H1 (cell line): ENCODE results near the gene SATB2. TPM values are rescaled to one million over a fixed set of nuclear protein-coding genes. Genes with fewer than 3 reads are reported as not detected.

Source experiments
- CTCF ChIA-PET: fragments of 300-600 bp; sonication (Branson Sonifier 250); formaldehyde crosslinking; loops from one replicate; lab custom pipeline; 2021; ENCODE audit not compliant: partially characterized antibody; lab: Charles Lee
- POLR2A ChIA-PET: fragments of 300-600 bp; sonication (Branson Sonifier 250); formaldehyde crosslinking; loops from one replicate; lab custom pipeline; 2021; ENCODE audit warnings: inconsistent platforms; ENCODE audit not compliant: partially characterized antibody; lab: Charles Lee
- DNase-seq, 2 experiments: peaks; one replicate each; pipeline versions ENCODE4 v3.0.0 to v3.0.0-alpha.2; 2010 to 2022; ENCODE audit warnings: low spot score in 2 of 2, low read depth in 1 of 2, mixed read lengths in 1 of 2
- FAIRE-seq: peaks from 2 replicates; lab custom pipeline; 2011; peaks lifted over from hg19 to GRCh38; lab: Jason Lieb, UNC
- H2AFZ ChIP-seq: 2 replicates; pipeline ENCODE4 v1.8.1; 2012; ENCODE audit warnings: low read length, inconsistent platforms
- H2AK5ac ChIP-seq: 2 replicates; pipeline ENCODE4 v1.6.1; 2013; ENCODE audit warnings: low read depth, low read length
- H2BK120ac ChIP-seq: replicated peaks from 2 replicates; pipeline ENCODE3; 2013; ENCODE audit warnings: low read depth, low read length, inconsistent platforms
- H2BK12ac ChIP-seq: 2 replicates; pipeline ENCODE4 v1.6.1; 2013; ENCODE audit warnings: low read depth, low read length
- H2BK15ac ChIP-seq: 2 replicates; pipeline ENCODE4 v1.6.1; 2013; ENCODE audit warnings: low read length
- H2BK20ac ChIP-seq: 2 replicates; pipeline ENCODE4 v1.6.1; 2013; ENCODE audit warnings: low read length
- H2BK5ac ChIP-seq: 2 replicates; pipeline ENCODE4 v1.6.1; 2013; ENCODE audit warnings: low read depth, low read length
- H3K14ac ChIP-seq: 2 replicates; pipeline ENCODE4 v1.6.1; 2013; ENCODE audit warnings: inconsistent platforms; ENCODE audit not compliant: insufficient read length
- H3K18ac ChIP-seq: 2 replicates; pipeline ENCODE4 v1.6.1; 2013; ENCODE audit warnings: low read length; ENCODE audit errors: extremely low read depth
- H3K23ac ChIP-seq: 2 replicates; pipeline ENCODE4 v1.6.1; 2013; ENCODE audit warnings: inconsistent platforms; ENCODE audit not compliant: insufficient read length
- H3K23me2 ChIP-seq: 2 replicates; pipeline ENCODE4 v1.6.1; 2013; ENCODE audit warnings: low read depth, low read length
- H3K27ac ChIP-seq: 2 replicates; pipeline ENCODE4 v1.6.1; 2011; ENCODE audit warnings: low read depth, low read length, inconsistent platforms
- H3K27me3 ChIP-seq, 4 experiments: replicated peaks in 1 of 4; 1 replicate in 1 of 4; 2 replicates in 3 of 4; pipeline versions ENCODE4 v1.6.1 to v1.8.1; 2011 to 2013; ENCODE audit warnings: low read length in 3 of 4, mild to moderate bottlenecking in 3 of 4, inconsistent platforms in 2 of 4, mixed read lengths in 2 of 4, moderate library complexity in 1 of 4; ENCODE audit not compliant: control insufficient read depth in 3 of 4, insufficient read depth in 3 of 4; ENCODE audit errors: extremely low read depth in 1 of 4
- H3K36me3 ChIP-seq, 4 experiments: 2 replicates each; pipeline versions ENCODE4 v1.6.1 to v1.8.1; 2011 to 2013; ENCODE audit warnings: mild to moderate bottlenecking in 4 of 4, low read length in 3 of 4, moderate library complexity in 2 of 4, control low read depth in 1 of 4, inconsistent platforms in 1 of 4; ENCODE audit not compliant: insufficient read depth in 4 of 4, control insufficient read depth in 2 of 4
- H3K4ac ChIP-seq: replicated peaks from 2 replicates; pipeline ENCODE3; 2013; ENCODE audit warnings: low read length, low read depth, mixed read lengths, inconsistent platforms; ENCODE audit not compliant: insufficient read length
- H3K4me1 ChIP-seq, 4 experiments: replicated peaks in 1 of 4; 1 replicate in 1 of 4; 2 replicates in 3 of 4; pipeline versions ENCODE4 v1.6.1 to v1.8.1; 2011 to 2013; ENCODE audit warnings: low read length in 3 of 4, inconsistent platforms in 2 of 4, mixed read lengths in 1 of 4; ENCODE audit not compliant: insufficient read depth in 4 of 4, control insufficient read depth in 3 of 4
- H3K4me2 ChIP-seq, 2 experiments: 2 replicates each; pipeline versions ENCODE4 v1.6.1 to v1.8.1; 2011 to 2013; ENCODE audit warnings: low read depth in 2 of 2, low read length in 2 of 2, control low read depth in 1 of 2, inconsistent platforms in 1 of 2, mild to moderate bottlenecking in 1 of 2; ENCODE audit not compliant: insufficient read depth in 1 of 2
- H3K4me3 ChIP-seq, 4 experiments: fragments of 200-600, 300-600 bp in 1 of 4; sonication (generic), shearing (Covaris generic), sonication (Bioruptor Twin) in 1 of 4; 2 replicates each; pipeline versions ENCODE4 v1.5.1 to v1.8.1; 2011 to 2016; ENCODE audit warnings: low read length in 4 of 4, low read depth in 3 of 4, control low read depth in 2 of 4, inconsistent platforms in 2 of 4, mild to moderate bottlenecking in 2 of 4, mixed read lengths in 1 of 4, moderate library complexity in 1 of 4; ENCODE audit not compliant: insufficient read depth in 2 of 4; ENCODE audit errors: extremely low read depth in 1 of 4
- H3K56ac ChIP-seq: replicated peaks from 2 replicates; pipeline ENCODE3; 2013; ENCODE audit warnings: low read depth, mild to moderate bottlenecking, mixed read lengths, low read length, inconsistent platforms; ENCODE audit not compliant: insufficient read length
- H3K79me1 ChIP-seq: 2 replicates; pipeline ENCODE4 v1.6.1; 2013; ENCODE audit warnings: low read depth, low read length, control low read depth
- H3K79me2 ChIP-seq, 2 experiments: 2 replicates each; pipeline versions ENCODE4 v1.6.1 to v1.8.1; 2012 to 2013; ENCODE audit warnings: low read length in 2 of 2, mild to moderate bottlenecking in 2 of 2, inconsistent platforms in 1 of 2; ENCODE audit not compliant: insufficient read depth in 2 of 2, control insufficient read depth in 1 of 2
- H3K9ac ChIP-seq, 4 experiments: replicated peaks in 1 of 4; 1 replicate in 1 of 4; 2 replicates in 3 of 4; pipeline versions ENCODE4 v1.6.1 to v1.8.1; 2011 to 2013; ENCODE audit warnings: low read depth in 3 of 4, low read length in 3 of 4, control low read depth in 2 of 4, mild to moderate bottlenecking in 2 of 4, moderate library complexity in 2 of 4, inconsistent platforms in 1 of 4; ENCODE audit errors: extremely low read depth in 1 of 4
- H3K9me3 ChIP-seq, 2 experiments: 2 replicates each; pipeline versions ENCODE4 v1.6.1 to v1.8.1; 2012 to 2013; ENCODE audit warnings: mild to moderate bottlenecking in 2 of 2, moderate library complexity in 2 of 2, control low read depth in 1 of 2, inconsistent platforms in 1 of 2, low read depth in 1 of 2, low read length in 1 of 2, mixed read lengths in 1 of 2; ENCODE audit not compliant: insufficient read depth in 2 of 2
- H4K20me1 ChIP-seq, 2 experiments: replicated peaks in 1 of 2; 2 replicates each; pipeline versions ENCODE3 to v1.8.1; 2011 to 2013; ENCODE audit warnings: inconsistent platforms in 2 of 2, low read length in 2 of 2, mild to moderate bottlenecking in 1 of 2; ENCODE audit not compliant: insufficient read depth in 2 of 2, control insufficient read depth in 1 of 2
- H4K5ac ChIP-seq: 2 replicates; pipeline ENCODE4 v1.6.1; 2013; ENCODE audit warnings: low read length, low read depth, mixed read lengths, inconsistent platforms; ENCODE audit not compliant: insufficient read length
- H4K8ac ChIP-seq: 2 replicates; pipeline ENCODE4 v1.8.0; 2013; ENCODE audit warnings: mild to moderate bottlenecking, moderate library complexity, low read length, inconsistent platforms; ENCODE audit not compliant: insufficient read depth; ENCODE audit errors: extremely low read depth
- H4K91ac ChIP-seq: replicated peaks from 2 replicates; pipeline ENCODE3; 2013; ENCODE audit warnings: low read length, mixed read lengths, inconsistent platforms; ENCODE audit not compliant: insufficient read length
- POLR2AphosphoS5 ChIP-seq: IDR thresholded peaks from 2 replicates; pipeline ENCODE4 v1.6.1; 2011; ENCODE audit warnings: low read depth, low read length
- TBP ChIP-seq: IDR thresholded peaks from 2 replicates; pipeline ENCODE4 v1.6.1; 2011; ENCODE audit warnings: low read depth, low read length, improper control_type of control experiment
- WGBS, 2 experiments: shearing (Covaris generic) in 1 of 2; methylation state at CpG; one replicate each; pipeline versions ENCODE4 v1.1.6 to v1.1.7; 2013 to 2015; ENCODE audit warnings: low lambda C conversion rate in 2 of 2, mixed read lengths in 2 of 2, inconsistent platforms in 1 of 2, low coverage in 1 of 2, missing lambda C conversion rate in 1 of 2; ENCODE audit not compliant: insufficient replicate concordance in 2 of 2, insufficient coverage in 1 of 2, insufficient read length in 1 of 2; ENCODE audit errors: extremely low coverage in 1 of 2, missing lambda C conversion rate in 1 of 2; 5-methylcytosine and 5-hydroxymethylcytosine counted together
- polyA plus RNA-seq, 7 experiments: library from polyadenylated mRNA; depleted of rRNA in 3 of 7; stranded (reverse) in 5 of 7; unstranded in 2 of 7; fragments of >200 nt in 5 of 7; fragments of 200-250 nt in 2 of 7; gene quantifications; 1 replicate in 5 of 7; 2 replicates in 1 of 7; 4 replicates in 1 of 7; pipeline versions ENCODE4 v1.2.1 to v1.2.3, GENCODE V29; 2011 to 2013; ENCODE audit warnings: missing spikeins in 2 of 7, mixed read lengths in 2 of 7
- total RNA-seq: library from RNA; stranded (reverse); fragmentation: NEBNext Ultra II Directional; extraction: Animal tissue kit (Norgen Biotek cat#: 25700); gene quantifications from 2 replicates; pipeline ENCODE4 v1.2.1, GENCODE V29; 2021
- TF ChIP-seq, protein P1 (sequence below): IDR thresholded peaks from 2 replicates; pipeline ENCODE4 v1.6.1; 2012; ENCODE audit warnings: inconsistent platforms
- TF ChIP-seq, protein P2 (sequence below): IDR thresholded peaks from 2 replicates; pipeline ENCODE4 v1.6.1; 2012; ENCODE audit warnings: low read length, inconsistent platforms

Gene SATB2
- total and polyA plus RNA-seq, 2 of the 8 experiments (the other 6 are each of a cell fraction or from before 2014, with no cell fraction given): 1.3 to 5.7 TPM

GRCh38 chr2:199310771-199311585 lies 146.8 kb downstream of the SATB2 start:
- no peaks in the 10 kb centered on the region; a peak in 1 of 7 replicates for H3K27me3 ChIP-seq
- ChIA-PET POLR2A (no interaction called here), CTCF (interaction anchor here (0.6 to 1.3 kb wide), 2 partner anchors 19 to 160 kb away, joined by 6 read pairs; no protein-coding TSS in a partner anchor)
- no peak overlapping the region for H2AFZ ChIP-seq
- H2BK120ac ChIP-seq: no peak overlapping the region
- H4K20me1 ChIP-seq: no peaks in the 10 kb centered on the region
- H3K27ac ChIP-seq: no peak overlapping the region
- H3K14ac ChIP-seq: no peak overlapping the region
- no peaks in the 10 kb centered on the region for H3K9me3 ChIP-seq
- H3K18ac ChIP-seq: no peak overlapping the region
- no peak overlapping the region for H3K4me2 ChIP-seq
- H3K4ac ChIP-seq: no peak overlapping the region
- TF ChIP-seq, protein P1, sequence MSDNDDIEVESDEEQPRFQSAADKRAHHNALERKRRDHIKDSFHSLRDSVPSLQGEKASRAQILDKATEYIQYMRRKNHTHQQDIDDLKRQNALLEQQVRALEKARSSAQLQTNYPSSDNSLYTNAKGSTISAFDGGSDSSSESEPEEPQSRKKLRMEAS: no peak
- TF ChIP-seq TBP (no peak), POLR2AphosphoS5 (no peak)
- TF ChIP-seq, protein P2, sequence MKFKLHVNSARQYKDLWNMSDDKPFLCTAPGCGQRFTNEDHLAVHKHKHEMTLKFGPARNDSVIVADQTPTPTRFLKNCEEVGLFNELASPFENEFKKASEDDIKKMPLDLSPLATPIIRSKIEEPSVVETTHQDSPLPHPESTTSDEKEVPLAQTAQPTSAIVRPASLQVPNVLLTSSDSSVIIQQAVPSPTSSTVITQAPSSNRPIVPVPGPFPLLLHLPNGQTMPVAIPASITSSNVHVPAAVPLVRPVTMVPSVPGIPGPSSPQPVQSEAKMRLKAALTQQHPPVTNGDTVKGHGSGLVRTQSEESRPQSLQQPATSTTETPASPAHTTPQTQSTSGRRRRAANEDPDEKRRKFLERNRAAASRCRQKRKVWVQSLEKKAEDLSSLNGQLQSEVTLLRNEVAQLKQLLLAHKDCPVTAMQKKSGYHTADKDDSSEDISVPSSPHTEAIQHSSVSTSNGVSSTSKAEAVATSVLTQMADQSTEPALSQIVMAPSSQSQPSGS: no peak
- H3K79me1 ChIP-seq: no peaks in the 10 kb centered on the region
- H3K4me1 ChIP-seq: no peaks in the 10 kb centered on the region
- no peak overlapping the region for H2BK5ac ChIP-seq
- H3K4me3 ChIP-seq: no peak overlapping the region
- no peak overlapping the region for H3K23ac ChIP-seq
- H4K8ac ChIP-seq: no peak overlapping the region
- H2BK12ac ChIP-seq: no peak overlapping the region
- FAIRE-seq (no peak), DNase-seq (no peak)
- H3K23me2 ChIP-seq: no peaks in the 10 kb centered on the region; the same call in 1 of the 2 replicates
- no peak overlapping the region for H2BK20ac ChIP-seq
- no peak overlapping the region for H2BK15ac ChIP-seq
- no peaks in the 10 kb centered on the region for H3K79me2 ChIP-seq
- no peak overlapping the region for H3K9ac ChIP-seq
- H4K91ac ChIP-seq: no peak overlapping the region
- H2AK5ac ChIP-seq: no peak overlapping the region
- 97% methylated on average over 7 of the region's 7 CpGs; no CpG with 5 or more reads in 1 of the 2 experiments for WGBS, 2 experiments
- no peak overlapping the region for H4K5ac ChIP-seq
- no peaks in the 10 kb centered on the region for H3K36me3 ChIP-seq
- no peak overlapping the region for H3K56ac ChIP-seq
